Tibial nerve (tissue), 4 donors: ENCODE results near the gene KRT6B. TPM values are rescaled to one million over a fixed set of nuclear protein-coding genes. Genes with fewer than 3 reads are reported as not detected.
"Not testable (repeated sequence)": the region's sequence is repeated elsewhere in the genome, so short reads cannot be mapped to it uniquely, and the experiment has no call there.

Experiments used
- DNase-seq, 2 donors: peaks; one replicate each; pipeline ENCODE4 v3.0.0-alpha.2; 2019; ENCODE audit warnings: low spot score in 2 of 2
- H3K27ac ChIP-seq, 4 donors: fragments of 200-600 bp; sonication (generic) in 3 of 4; one replicate each; pipeline ENCODE4 v1.5.1; 2017 to 2019; ENCODE audit warnings: mild to moderate bottlenecking in 1 of 4
- H3K27me3 ChIP-seq, 2 donors: fragments of 200-600 bp; sonication (generic) in 1 of 2; one replicate each; pipeline versions ENCODE4 v1.5.1 to v1.6.0; 2017 to 2019
- H3K36me3 ChIP-seq, 3 donors: fragments of 200-600 bp; sonication (generic); one replicate each; pipeline ENCODE4 v1.5.1; 2018 to 2019
- H3K4me1 ChIP-seq, 4 donors: fragments of 200-600 bp; sonication (generic) in 3 of 4; one replicate each; pipeline ENCODE4 v1.5.1; 2017 to 2019
- H3K4me3 ChIP-seq, 4 donors: fragments of 200-600 bp; sonication (generic) in 3 of 4; one replicate each; pipeline ENCODE4 v1.5.1; 2017 to 2019; ENCODE audit warnings: mild to moderate bottlenecking in 1 of 4, moderate library complexity in 1 of 4
- H3K9me3 ChIP-seq, 4 donors: fragments of 200-600 bp; sonication (generic) in 3 of 4; one replicate each; pipeline ENCODE4 v1.5.1; 2017 to 2019
- EP300 ChIP-seq, 2 donors: sonication (generic); formaldehyde crosslinking; IDR thresholded peaks; one replicate each; pipeline ENCODE4 v1.6.1; 2017; ENCODE audit warnings: antibody characterized with exemption in 2 of 2, mild to moderate bottlenecking in 1 of 2
- POLR2A ChIP-seq, 2 donors: fragments of 450-650 bp; IDR thresholded peaks; one replicate each; pipeline ENCODE4 v1.6.1; 2017; ENCODE audit warnings: antibody characterized with exemption in 2 of 2, mild to moderate bottlenecking in 2 of 2, moderate library complexity in 2 of 2
- WGBS, 2 donors: methylation state at CpG; one replicate each; pipeline ENCODE4 v1.1.5; 2018; 5-methylcytosine and 5-hydroxymethylcytosine counted together
- total RNA-seq, 4 donors: library from RNA; depleted of rRNA; stranded (reverse); fragments of >200 nt; gene quantifications; one replicate each; pipeline ENCODE4 v1.1.0, GENCODE V29; 2016
- TF ChIP-seq, protein P1 (sequence below), 5 experiments: fragments of 200-600 bp in 3 of 5; fragments of 450-650 bp in 2 of 5; sonication (generic) in 3 of 5; IDR thresholded peaks; one replicate each; pipeline ENCODE4 v1.5.1; 2016 to 2019; ENCODE audit warnings: antibody characterized with exemption in 5 of 5, mild to moderate bottlenecking in 3 of 5, moderate library complexity in 2 of 5

KRT6B gene
- total RNA-seq, 4 donors from 2014 or later: not detected

DNA sequence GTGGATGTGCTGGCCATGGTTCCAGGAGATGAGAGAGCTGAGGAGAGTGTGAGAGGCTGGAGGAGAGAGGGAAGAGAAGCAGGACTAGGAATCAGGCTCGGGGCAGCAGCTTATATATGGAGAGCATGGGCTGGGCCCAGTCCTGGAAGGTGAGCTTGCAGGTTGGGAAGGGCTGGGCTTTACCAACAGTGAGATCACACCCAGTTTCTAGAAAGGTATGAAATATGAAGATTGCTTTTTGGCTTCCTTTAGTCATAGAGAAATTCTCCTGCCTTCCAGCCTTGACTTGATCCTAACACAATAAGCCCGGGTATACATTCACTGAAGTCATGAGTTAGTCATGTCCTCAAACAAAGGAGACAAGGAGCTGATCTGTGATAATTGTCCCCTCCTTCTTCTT, 41.2 kb upstream of the KRT6B start, which contains the start of gene KRT6A:
Gene KRT6A, minus strand, starts transcription at position 86 of the 400 bp plus-strand sequence. Its CDS starts 69 bp downstream, at position 17.
- Histone ChIP-seq H3K27ac (peak within 1 kb of the TSS in 3 of 4 donors; percentile 15 to 76 (median 56)), H3K4me1 (peaks cover 0 to 36% (median 6%) of the 10 kb centered on the region in 4 donors), H3K4me3 (no peak within 1 kb of the TSS), H3K27me3 (no peaks in the 10 kb centered on the region), H3K9me3 (no peaks in the 10 kb centered on the region), H3K36me3 (no peaks in the 10 kb centered on the region)
- DNase-seq: no peak
- TF ChIP-seq, protein P1, sequence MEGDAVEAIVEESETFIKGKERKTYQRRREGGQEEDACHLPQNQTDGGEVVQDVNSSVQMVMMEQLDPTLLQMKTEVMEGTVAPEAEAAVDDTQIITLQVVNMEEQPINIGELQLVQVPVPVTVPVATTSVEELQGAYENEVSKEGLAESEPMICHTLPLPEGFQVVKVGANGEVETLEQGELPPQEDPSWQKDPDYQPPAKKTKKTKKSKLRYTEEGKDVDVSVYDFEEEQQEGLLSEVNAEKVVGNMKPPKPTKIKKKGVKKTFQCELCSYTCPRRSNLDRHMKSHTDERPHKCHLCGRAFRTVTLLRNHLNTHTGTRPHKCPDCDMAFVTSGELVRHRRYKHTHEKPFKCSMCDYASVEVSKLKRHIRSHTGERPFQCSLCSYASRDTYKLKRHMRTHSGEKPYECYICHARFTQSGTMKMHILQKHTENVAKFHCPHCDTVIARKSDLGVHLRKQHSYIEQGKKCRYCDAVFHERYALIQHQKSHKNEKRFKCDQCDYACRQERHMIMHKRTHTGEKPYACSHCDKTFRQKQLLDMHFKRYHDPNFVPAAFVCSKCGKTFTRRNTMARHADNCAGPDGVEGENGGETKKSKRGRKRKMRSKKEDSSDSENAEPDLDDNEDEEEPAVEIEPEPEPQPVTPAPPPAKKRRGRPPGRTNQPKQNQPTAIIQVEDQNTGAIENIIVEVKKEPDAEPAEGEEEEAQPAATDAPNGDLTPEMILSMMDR (IDR thresholded peaks at IDR 0.05): no peak
- no peak for TF ChIP-seq POLR2A (IDR thresholded peaks at IDR 0.05)
- no peak for TF ChIP-seq EP300 (IDR thresholded peaks at IDR 0.05)
- 82 to 93% methylated on average over 2 of the region's 2 CpGs for WGBS, 2 donors

DNA sequence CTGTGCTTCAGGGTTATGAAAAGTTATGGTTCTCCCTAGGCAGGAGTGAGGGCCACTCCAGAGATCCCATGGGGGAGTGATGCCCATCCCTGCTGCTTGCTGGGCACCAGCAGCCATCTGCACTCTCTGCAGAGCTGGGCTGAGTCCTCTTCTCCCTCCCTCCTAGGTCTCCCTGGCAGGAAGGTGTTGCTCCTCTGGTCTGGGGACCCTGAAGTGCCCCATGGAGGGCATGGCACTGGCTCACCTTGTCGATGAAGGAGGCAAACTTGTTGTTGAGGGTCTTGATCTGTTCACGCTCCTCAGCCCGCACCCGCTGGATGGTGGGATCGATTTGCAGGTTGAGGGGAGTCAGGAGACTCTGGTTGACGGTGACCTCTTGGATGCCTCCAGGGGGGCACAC, 40.5 kb upstream of the KRT6B start:
- H3K9me3 ChIP-seq, H3K36me3 ChIP-seq, H3K27me3 ChIP-seq, DNase-seq, H3K27ac ChIP-seq, H3K4me3 ChIP-seq: not testable (repeated sequence)
- H3K4me1 ChIP-seq: peaks cover 0 to 36% (median 6%) of the 10 kb centered on the region in 4 donors
- WGBS, 2 donors: 88% methylated on average over 5 of the region's 6 CpGs; no CpG with 5 or more reads in 1 of the 2 donors

DNA sequence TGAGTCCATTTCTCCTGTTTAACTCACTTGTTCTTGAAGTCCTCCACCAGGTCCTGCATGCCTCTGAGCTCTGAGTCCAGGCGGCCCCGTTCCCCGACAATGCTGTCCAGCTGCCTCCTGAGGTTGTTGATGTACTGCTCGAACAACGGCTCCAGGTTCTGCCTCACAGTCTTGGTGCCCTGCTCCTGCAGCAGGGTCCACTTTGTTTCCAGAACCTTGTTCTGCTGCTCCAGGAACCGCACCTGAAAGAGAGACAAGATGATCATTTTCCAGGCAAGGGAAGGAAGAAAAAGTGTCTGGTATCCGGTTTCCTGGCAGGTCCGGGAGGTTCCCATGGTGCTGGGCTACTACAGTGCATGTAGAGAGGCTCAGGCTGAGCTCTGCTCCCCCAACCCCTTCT, 39.5 kb upstream of the KRT6B start:
- not testable (repeated sequence) for DNase-seq, H3K36me3 ChIP-seq
- WGBS, 2 donors: 79 to 83% methylated on average over 8 of the region's 8 CpGs

DNA sequence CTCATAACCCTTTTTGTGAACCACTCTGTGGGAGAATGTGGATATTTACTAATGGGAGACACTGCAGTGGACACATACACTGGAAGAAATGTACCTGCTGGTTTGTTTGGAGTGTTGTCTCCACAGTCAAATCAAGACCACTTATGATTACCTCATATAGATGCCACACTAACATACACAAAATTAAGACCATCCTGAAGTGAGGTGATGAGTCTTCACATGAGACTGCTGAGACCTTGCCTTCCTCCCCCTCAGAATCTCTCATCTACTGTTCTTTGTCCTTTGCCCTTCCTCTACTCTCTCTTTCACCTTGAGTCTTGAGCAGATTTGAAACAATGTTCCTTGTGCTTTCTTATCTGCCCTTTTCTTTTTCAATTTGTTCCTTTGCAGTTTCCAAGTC, 36.8 kb upstream of the KRT6B start:
- no peak overlapping the region for H3K27ac ChIP-seq
- H3K9me3 ChIP-seq: peaks cover 0 to 3% (median 0%) of the 10 kb centered on the region in 4 donors

More for the DNA sequence above, 39.5 kb upstream of the KRT6B start:
- H3K4me1 ChIP-seq: peaks cover 0 to 33% (median 6%) of the 10 kb centered on the region in 4 donors
- H3K27ac ChIP-seq, H3K9me3 ChIP-seq, H3K4me3 ChIP-seq, H3K27me3 ChIP-seq: not testable (repeated sequence)

GRCh38 chr12:52487744-52488443, 35.9 kb upstream of the KRT6B start:
- H3K4me1 ChIP-seq, H3K9me3 ChIP-seq, DNase-seq, H3K27me3 ChIP-seq, H3K27ac ChIP-seq, H3K4me3 ChIP-seq, H3K36me3 ChIP-seq: not testable (repeated sequence)
- 94 to 95% methylated on average over 11 of the region's 15 CpGs for WGBS, 2 donors

More for the DNA sequence above, 36.8 kb upstream of the KRT6B start:
- TF ChIP-seq, protein P1 (IDR thresholded peaks at IDR 0.05): no peak
- no peak for TF ChIP-seq POLR2A (IDR thresholded peaks at IDR 0.05)
- TF ChIP-seq EP300 (IDR thresholded peaks at IDR 0.05): no peak
- DNase-seq: no peak
- no peak overlapping the region for H3K4me3 ChIP-seq
- no peaks in the 10 kb centered on the region for H3K36me3 ChIP-seq
- H3K27me3 ChIP-seq: no peaks in the 10 kb centered on the region
- peaks cover 0 to 7% (median 0%) of the 10 kb centered on the region in 4 donors for H3K4me1 ChIP-seq

DNA sequence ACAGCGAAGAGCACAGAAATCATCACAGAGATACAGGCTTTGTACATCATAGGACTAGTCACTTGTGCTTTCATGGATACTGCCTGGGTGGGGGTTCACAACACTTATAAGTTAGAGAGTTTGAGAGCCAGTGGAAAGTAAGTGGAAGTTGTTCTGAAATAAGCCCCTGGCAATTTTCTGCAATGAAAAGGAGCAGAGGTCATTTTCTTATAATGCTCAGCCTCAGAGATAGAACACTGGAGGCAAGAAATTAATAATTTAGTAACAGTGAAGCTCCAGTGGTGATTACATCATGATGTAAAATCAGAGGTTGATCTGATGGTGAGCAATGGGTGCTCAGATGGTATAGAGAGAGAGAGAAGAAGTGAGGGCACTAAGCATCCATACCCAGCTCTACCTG, 35.3 kb upstream of the KRT6B start:
- H3K36me3 ChIP-seq: no peaks in the 10 kb centered on the region
- H3K4me3 ChIP-seq: no peak overlapping the region
- TF ChIP-seq, protein P1 (IDR thresholded peaks at IDR 0.05): no peak
- no peak for TF ChIP-seq EP300 (IDR thresholded peaks at IDR 0.05)
- TF ChIP-seq POLR2A (IDR thresholded peaks at IDR 0.05): no peak
- H3K4me1 ChIP-seq: no peaks in the 10 kb centered on the region
- H3K27me3 ChIP-seq: no peaks in the 10 kb centered on the region
- DNase-seq: no peak
- H3K9me3 ChIP-seq: peaks cover 0 to 3% (median 0%) of the 10 kb centered on the region in 4 donors
- WGBS, 2 donors: 57 to 84% methylated on average over 1 of the region's 1 CpG
- no peak overlapping the region for H3K27ac ChIP-seq
